Activated naive CD4-positive, alpha-beta T cell treated with anti-CD3 and anti-CD28 coated beads for 36 hours (primary cell): Measurements from ENCODE around the gene OLA1. TPM values are rescaled to one million over a fixed set of nuclear protein-coding genes. Genes with fewer than 3 reads are reported as not detected.
A peak's percentile ranks its signal among the peaks of the same experiment; 100 is the strongest.

Source experiments
- CTCF ChIA-PET: fragments of 350-600 bp; sonication (Branson Sonifier 250); formaldehyde crosslinking; loops from one replicate; lab custom pipeline; 2021; ENCODE audit warnings: antibody characterized with exemption; lab: Charles Lee
- DNase-seq: peaks from one replicate; pipeline ENCODE4 v3.0.0-alpha.2; 2020
- H3K27ac Mint-ChIP-seq: one replicate; pipeline ENCODE4 v1.8.0; 2021; ENCODE audit warnings: mild to moderate bottlenecking, mixed read lengths
- H3K27me3 Mint-ChIP-seq: one replicate; pipeline ENCODE4 v1.8.0; 2021; ENCODE audit warnings: low read depth, mixed read lengths
- H3K36me3 Mint-ChIP-seq: one replicate; pipeline ENCODE4 v1.8.0; 2021; ENCODE audit warnings: low read depth, mixed read lengths
- H3K4me1 Mint-ChIP-seq: one replicate; pipeline ENCODE4 v1.8.0; 2021; ENCODE audit warnings: low read depth, mixed read lengths
- H3K4me3 Mint-ChIP-seq: one replicate; pipeline ENCODE4 v1.8.0; 2021; ENCODE audit warnings: mild to moderate bottlenecking, moderate library complexity, mixed read lengths
- H3K9me3 Mint-ChIP-seq: one replicate; pipeline ENCODE4 v1.8.0; 2021; ENCODE audit warnings: mixed read lengths
- intact Hi-C: fragments of 100-400 bp; cut with micrococcal nuclease; formaldehyde crosslinking; loops from one replicate; pipeline ENCODE4 v1.15.1; 2023
- total RNA-seq, 2 experiments: library from RNA; stranded (reverse); gene quantifications; one replicate each; pipeline ENCODE4 v1.2.3, GENCODE V29; 2021

The OLA1 gene
- total RNA-seq, 2 experiments from 2014 or later = 140 to 142 TPM

DNA sequence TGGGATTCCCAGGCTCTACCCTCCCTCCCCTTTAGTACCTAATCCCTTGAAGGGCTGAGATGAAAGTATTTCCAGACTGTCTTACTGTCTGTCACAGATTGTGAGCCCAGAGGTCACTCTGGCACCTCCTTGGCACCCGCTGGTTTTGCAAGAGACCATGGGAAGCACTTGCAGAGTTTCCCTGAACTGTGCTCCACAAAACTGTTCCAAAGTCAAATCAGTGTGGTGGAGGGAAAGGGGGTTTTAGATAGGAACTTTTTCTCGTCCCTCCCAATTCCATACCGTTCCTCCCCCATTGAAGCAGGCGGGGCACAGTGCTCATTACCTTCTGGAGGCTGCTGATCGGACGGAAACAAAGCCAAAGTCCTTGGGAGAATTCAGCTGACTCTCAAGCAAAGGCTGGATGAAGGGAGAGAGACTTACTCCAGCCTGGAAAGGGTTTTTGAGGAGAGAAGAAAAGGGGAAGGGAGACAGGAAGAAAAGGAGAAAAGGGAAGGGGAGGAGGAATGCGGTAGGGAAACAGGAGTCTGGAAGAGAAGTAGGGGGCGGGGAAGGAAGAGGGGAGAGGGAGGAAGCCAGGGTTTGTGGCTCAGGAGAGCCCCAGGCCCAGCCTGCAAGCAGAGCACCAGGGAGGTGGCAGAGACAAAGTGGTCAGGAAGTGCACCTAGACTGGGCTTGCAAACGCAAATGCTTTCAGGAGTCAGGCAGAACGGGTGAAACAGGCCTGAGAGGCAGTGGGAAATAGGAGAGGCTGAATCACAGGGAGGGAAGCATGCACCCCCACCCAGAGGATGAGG lies 194.8 kb downstream of the OLA1 start:
- no peak overlapping the region for H3K27ac Mint-ChIP-seq
- CTCF ChIA-PET = no interaction called here
- H3K27me3 Mint-ChIP-seq = peaks cover 2% of the 10 kb centered on the region
- no peaks in the 10 kb centered on the region for H3K4me1 Mint-ChIP-seq
- no peak overlapping the region for H3K4me3 Mint-ChIP-seq
- no peaks in the 10 kb centered on the region for H3K36me3 Mint-ChIP-seq
- intact Hi-C loops = no loop called here
- no peaks in the 10 kb centered on the region for H3K9me3 Mint-ChIP-seq
- DNase-seq = no peak

DNA sequence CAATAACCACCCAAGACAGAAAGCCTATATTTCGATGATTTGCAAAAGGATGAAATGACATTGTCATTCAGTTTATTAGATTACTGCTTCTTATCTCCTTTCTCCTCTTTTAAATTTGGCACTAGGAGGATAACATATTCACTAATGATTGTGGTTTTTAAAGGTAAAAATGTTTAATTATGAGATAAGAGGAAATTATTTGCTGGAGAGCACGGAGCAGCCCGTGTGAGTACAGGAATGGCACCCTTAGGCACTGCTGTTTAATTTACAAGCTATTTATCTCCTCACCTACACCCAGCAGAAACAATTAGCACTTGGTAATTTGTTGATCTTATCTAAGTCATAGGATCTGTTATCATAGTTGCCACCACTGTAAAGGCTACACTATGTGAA lies 195.8 kb downstream of the OLA1 start:
- Mint-ChIP-seq H3K27ac (no peak overlapping the region), H3K4me1 (no peaks in the 10 kb centered on the region), H3K27me3 (peaks cover under 1% of the 10 kb centered on the region), H3K9me3 (no peaks in the 10 kb centered on the region), H3K36me3 (no peaks in the 10 kb centered on the region), H3K4me3 (no peak overlapping the region)
- no peak for DNase-seq
- CTCF ChIA-PET = no interaction called here
- intact Hi-C loops = no loop called here

GRCh38 chr2:174051741-174052583 lies 196.4 kb downstream of the OLA1 start:
- H3K36me3 Mint-ChIP-seq = no peaks in the 10 kb centered on the region
- intact Hi-C loops = no loop called here
- no peaks in the 10 kb centered on the region for H3K9me3 Mint-ChIP-seq
- CTCF ChIA-PET = interaction anchor here (1.6 kb wide), 1 partner anchor 12 kb away, joined by 7 read pairs; no protein-coding TSS in a partner anchor
- no peak for DNase-seq
- no peak overlapping the region for H3K27ac Mint-ChIP-seq
- H3K4me1 Mint-ChIP-seq = no peaks in the 10 kb centered on the region
- H3K27me3 Mint-ChIP-seq = no peaks in the 10 kb centered on the region
- no peak overlapping the region for H3K4me3 Mint-ChIP-seq

DNA sequence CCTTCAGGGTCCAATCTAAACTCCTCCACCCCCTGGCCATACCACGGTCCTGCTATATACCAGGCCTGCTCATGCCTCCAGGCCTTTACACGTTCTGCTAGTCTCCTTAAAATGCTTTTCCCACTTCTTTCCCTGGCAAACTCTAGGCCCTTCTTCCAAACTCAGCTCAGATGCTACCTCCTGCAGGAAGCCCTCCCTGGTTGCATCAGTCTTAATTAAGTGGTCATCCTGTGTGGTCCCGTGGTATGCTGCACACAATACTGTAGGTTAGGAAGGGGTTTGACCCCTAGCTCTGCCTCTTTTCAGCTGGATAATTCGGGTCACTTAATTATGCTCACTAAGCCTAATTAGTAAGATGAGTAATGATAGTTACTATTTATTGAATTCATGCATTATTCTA lies 197.3 kb downstream of the OLA1 start:
- DNase-seq = no peak
- H3K27ac Mint-ChIP-seq = no peak overlapping the region
- H3K4me1 Mint-ChIP-seq = no peaks in the 10 kb centered on the region
- CTCF ChIA-PET = interaction anchor here (1.6 kb wide), 1 partner anchor 11 kb away, joined by 7 read pairs; no protein-coding TSS in a partner anchor
- no peaks in the 10 kb centered on the region for H3K36me3 Mint-ChIP-seq
- H3K9me3 Mint-ChIP-seq = no peaks in the 10 kb centered on the region
- intact Hi-C loops = no loop called here
- H3K27me3 Mint-ChIP-seq = no peaks in the 10 kb centered on the region
- H3K4me3 Mint-ChIP-seq = no peak overlapping the region

GRCh38 chr2:174049895-174050294 lies 198.4 kb downstream of the OLA1 start:
- intact Hi-C loops = loop anchor here (10.0 kb wide), 2 partner anchors 295 to 645 kb away; no protein-coding TSS in a partner anchor
- no peak for DNase-seq
- Mint-ChIP-seq H3K4me3 (no peak overlapping the region), H3K36me3 (no peaks in the 10 kb centered on the region), H3K27ac (no peak overlapping the region), H3K9me3 (no peaks in the 10 kb centered on the region), H3K4me1 (no peaks in the 10 kb centered on the region), H3K27me3 (no peaks in the 10 kb centered on the region)
- CTCF ChIA-PET = interaction anchor here (1.6 kb wide), 1 partner anchor 10 kb away, joined by 7 read pairs; no protein-coding TSS in a partner anchor

GRCh38 chr2:174048243-174048642 lies 200.1 kb downstream of the OLA1 start:
- no peaks in the 10 kb centered on the region for H3K36me3 Mint-ChIP-seq
- intact Hi-C loops = loop anchor here (10.0 kb wide), 2 partner anchors 293 to 643 kb away; no protein-coding TSS in a partner anchor
- no peak for DNase-seq
- CTCF ChIA-PET = no interaction called here
- H3K4me1 Mint-ChIP-seq = no peaks in the 10 kb centered on the region
- no peaks in the 10 kb centered on the region for H3K9me3 Mint-ChIP-seq
- no peaks in the 10 kb centered on the region for H3K27me3 Mint-ChIP-seq
- H3K4me3 Mint-ChIP-seq = no peak overlapping the region
- H3K27ac Mint-ChIP-seq = no peak overlapping the region

DNA sequence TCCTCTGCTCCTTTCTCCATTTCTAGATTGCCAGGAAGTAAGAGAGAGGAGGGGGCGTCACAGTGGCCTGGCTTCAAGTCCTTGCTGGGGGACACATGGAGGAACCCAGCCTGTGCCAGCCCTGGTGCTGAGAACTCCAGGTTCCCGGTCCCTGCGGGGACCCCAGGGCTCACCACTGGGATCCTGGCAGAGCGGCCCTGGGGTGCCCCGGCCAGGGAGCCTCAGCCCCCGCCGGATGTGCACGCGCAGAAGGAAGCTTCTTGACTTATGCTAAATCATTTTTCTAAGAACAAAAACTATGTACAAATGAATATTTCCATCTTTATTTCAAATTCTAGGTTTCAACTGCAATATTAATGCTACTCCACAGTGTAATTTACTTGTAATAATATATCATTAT lies 200.6 kb downstream of the OLA1 start:
- DNase-seq = no peak
- CTCF ChIA-PET = no interaction called here
- Mint-ChIP-seq H3K4me1 (no peaks in the 10 kb centered on the region), H3K27ac (no peak overlapping the region), H3K9me3 (no peaks in the 10 kb centered on the region), H3K4me3 (no peak overlapping the region), H3K36me3 (no peaks in the 10 kb centered on the region), H3K27me3 (no peaks in the 10 kb centered on the region)
- intact Hi-C loops = loop anchor here (10.0 kb wide), 2 partner anchors 293 to 643 kb away; no protein-coding TSS in a partner anchor

DNA sequence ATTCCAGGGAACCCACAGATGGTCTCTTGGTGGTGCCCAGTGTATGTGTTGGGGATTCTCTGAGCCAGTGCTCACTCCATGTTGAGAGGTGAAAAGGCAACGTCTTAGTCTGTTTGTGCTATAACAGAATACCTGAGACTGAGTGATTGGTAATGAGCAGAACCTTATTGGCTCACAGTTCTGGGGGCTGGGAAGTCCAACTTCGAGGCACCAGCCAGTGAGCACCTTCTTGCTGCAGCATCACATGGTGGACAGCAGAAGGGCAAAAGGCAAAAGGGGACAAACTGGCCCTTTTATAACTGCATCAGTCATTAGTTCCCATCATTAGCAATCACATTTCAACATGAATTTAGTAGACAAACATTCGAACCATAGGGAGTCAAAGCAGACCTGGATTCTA lies 202.2 kb downstream of the OLA1 start:
- intact Hi-C loops = loop anchor here (10.0 kb wide), 2 partner anchors 291 to 641 kb away; no protein-coding TSS in a partner anchor
- no peaks in the 10 kb centered on the region for H3K4me1 Mint-ChIP-seq
- H3K27me3 Mint-ChIP-seq = no peaks in the 10 kb centered on the region
- H3K9me3 Mint-ChIP-seq = no peaks in the 10 kb centered on the region
- no peak overlapping the region for H3K27ac Mint-ChIP-seq
- H3K36me3 Mint-ChIP-seq = no peaks in the 10 kb centered on the region
- H3K4me3 Mint-ChIP-seq = no peak overlapping the region
- no peak for DNase-seq
- CTCF ChIA-PET = interaction anchor here (0.6 kb wide), 1 partner anchor 1912 kb away, joined by 3 read pairs; no protein-coding TSS in a partner anchor

DNA sequence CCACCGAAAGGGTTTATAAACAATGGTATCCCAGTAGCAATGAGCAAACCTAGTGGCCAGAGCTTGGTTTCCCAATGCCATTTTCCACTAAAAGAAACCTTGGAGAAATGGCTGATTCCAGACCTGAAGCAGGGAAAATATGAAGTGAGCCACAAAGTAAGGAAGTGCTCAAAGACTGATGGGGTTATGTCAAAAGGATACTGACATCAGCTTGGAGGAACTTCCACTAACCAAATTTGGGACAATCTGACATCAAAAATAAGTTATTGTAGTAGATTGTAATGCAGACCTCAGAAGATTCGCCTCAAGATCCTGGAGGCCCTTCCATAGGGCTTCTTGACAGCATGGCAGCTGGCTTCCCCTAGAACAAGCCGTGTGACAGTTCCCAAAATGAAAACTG lies 203.8 kb downstream of the OLA1 start:
- no peaks in the 10 kb centered on the region for H3K27me3 Mint-ChIP-seq
- CTCF ChIA-PET = no interaction called here
- intact Hi-C loops = loop anchor here (5.0 to 10.0 kb wide), 3 partner anchors 290 to 640 kb away; no protein-coding TSS in a partner anchor
- H3K9me3 Mint-ChIP-seq = no peaks in the 10 kb centered on the region
- H3K36me3 Mint-ChIP-seq = no peaks in the 10 kb centered on the region
- peaks cover 4% of the 10 kb centered on the region for H3K4me1 Mint-ChIP-seq
- H3K27ac Mint-ChIP-seq = no peak overlapping the region
- no peak overlapping the region for H3K4me3 Mint-ChIP-seq
- no peak for DNase-seq

GRCh38 chr2:174040417-174040701 lies 208.0 kb downstream of the OLA1 start:
- no peaks in the 10 kb centered on the region for H3K9me3 Mint-ChIP-seq
- H3K27me3 Mint-ChIP-seq = no peaks in the 10 kb centered on the region
- intact Hi-C loops = loop anchor here (1.0 to 10.0 kb wide), 5 partner anchors 156 to 636 kb away; no protein-coding TSS in a partner anchor
- peaks cover 13% of the 10 kb centered on the region for H3K4me1 Mint-ChIP-seq
- CTCF ChIA-PET = interaction anchor here (0.6 to 1.3 kb wide), 7 partner anchors 10 to 301 kb away, joined by 3 to 7 read pairs (median 3); no protein-coding TSS in a partner anchor
- no peaks in the 10 kb centered on the region for H3K36me3 Mint-ChIP-seq
- DNase-seq = no peak
- no peak overlapping the region for H3K27ac Mint-ChIP-seq
- H3K4me3 Mint-ChIP-seq = no peak overlapping the region

GRCh38 chr2:174039551-174040416 lies 208.5 kb downstream of the OLA1 start:
- Mint-ChIP-seq H3K27ac (peak overlapping the region; percentile 86), H3K4me3 (peak overlapping the region; percentile 35), H3K27me3 (no peaks in the 10 kb centered on the region), H3K36me3 (no peaks in the 10 kb centered on the region), H3K4me1 (peaks cover 13% of the 10 kb centered on the region), H3K9me3 (no peaks in the 10 kb centered on the region)
- DNase-seq = peak; percentile 92
- intact Hi-C loops = loop anchor here (1.0 to 10.0 kb wide), 8 partner anchors 15 to 635 kb away; partner anchors contain the start of genes OLA1 and SP3
- CTCF ChIA-PET = interaction anchor here (0.5 to 1.3 kb wide), 8 partner anchors 11 to 302 kb away, joined by 3 to 7 read pairs (median 4); no protein-coding TSS in a partner anchor
